ENCODE data around the gene DHX29. TPM values are rescaled to one million over a fixed set of nuclear protein-coding genes. Genes with fewer than 3 reads are reported as not detected.

The DHX29 gene
- total RNA-seq, 1 experiment from 2014 or later: 30.1 TPM

- H3K4me1 ChIP-seq (ENCODE audit: control insufficient read depth, insufficient read depth, low read length): peaks cover 27% of the 10 kb centered on the region
- BruUV-seq (replicated peaks): no TSS peak
- ChIA-PET CTCF (interaction anchor here (0.6 kb wide), 1 partner anchor 816 kb away, joined by 3 read pairs; no protein-coding TSS in a partner anchor), POLR2A (no interaction called here)
- ATAC-seq (no peak), DNase-seq (ENCODE audit: low read depth, low spot score) (no peak)
- H3K27ac ChIP-seq (ENCODE audit: low read length): no peak overlapping the region
- no peaks in the 10 kb centered on the region for H3K27me3 ChIP-seq (ENCODE audit: control insufficient read depth, insufficient read depth, low read length)
- H3K36me3 ChIP-seq (ENCODE audit: control insufficient read depth, insufficient read depth, low read length): peaks cover 6% of the 10 kb centered on the region
- in situ Hi-C loops (cut with HindIII; ENCODE audit: low pct_unique_long_range_greater_than_20kb, low sequenced_read_pairs) (no loop called here), intact Hi-C loops (cut with micrococcal nuclease; ENCODE audit: unreplicated experiment) (no loop called here)
- TF ChIP-seq TCF7L2 (IDR thresholded peaks at IDR 0.05; ENCODE audit: low read depth, low read length) (no peak), SIN3A (IDR thresholded peaks at IDR 0.05; ENCODE audit: borderline replicate concordance, insufficient read depth, low read depth, low read length) (no peak), CTCF (IDR thresholded peaks at IDR 0.05) (no peak), POLR2AphosphoS5 (IDR thresholded peaks at IDR 0.05; ENCODE audit: low read depth, low read length) (no peak), REST (IDR thresholded peaks at IDR 0.05; ENCODE audit: insufficient read depth in 1 of 2, low read depth in 2 of 2, low read length in 1 of 2) (no peak)
- H3K4me3 ChIP-seq (ENCODE audit: low read depth in 2 of 2, low read length in 2 of 2): no peak overlapping the region
- peaks cover 12% of the 10 kb centered on the region; the same call in 1 of the 2 replicates for H3K9me3 ChIP-seq (ENCODE audit: control insufficient read depth, insufficient read depth, low read depth, low read length)
These were observed 2.9 kb downstream of the DHX29 start for GRCh38 chr5:55304584-55304983.

- Histone ChIP-seq H3K36me3 (ENCODE audit: control insufficient read depth, insufficient read depth, low read length) (peaks cover 4% of the 10 kb centered on the region), H3K4me1 (ENCODE audit: control insufficient read depth, insufficient read depth, low read length) (peaks cover 18% of the 10 kb centered on the region), H3K9me3 (ENCODE audit: control insufficient read depth, insufficient read depth, low read depth, low read length) (peaks cover 12% of the 10 kb centered on the region; the same call in 1 of the 2 replicates), H3K4me3 (ENCODE audit: low read depth in 2 of 2, low read length in 2 of 2) (no peak overlapping the region), H3K27me3 (ENCODE audit: control insufficient read depth, insufficient read depth, low read length) (no peaks in the 10 kb centered on the region), H3K27ac (ENCODE audit: low read length) (no peak overlapping the region)
- no peak for ATAC-seq
- DNase-seq (ENCODE audit: low read depth, low spot score): no peak
- in situ Hi-C loops (cut with HindIII; ENCODE audit: low pct_unique_long_range_greater_than_20kb, low sequenced_read_pairs) (no loop called here), intact Hi-C loops (cut with micrococcal nuclease; ENCODE audit: unreplicated experiment) (no loop called here)
- ChIA-PET POLR2A (interaction anchor here (0.6 kb wide), 1 partner anchor 191 kb away, joined by 3 read pairs; no protein-coding TSS in a partner anchor), CTCF (no interaction called here)
- TF ChIP-seq POLR2AphosphoS5 (IDR thresholded peaks at IDR 0.05; ENCODE audit: low read depth, low read length) (no peak), SIN3A (IDR thresholded peaks at IDR 0.05; ENCODE audit: borderline replicate concordance, insufficient read depth, low read depth, low read length) (no peak), REST (IDR thresholded peaks at IDR 0.05; ENCODE audit: insufficient read depth in 1 of 2, low read depth in 2 of 2, low read length in 1 of 2) (no peak), CTCF (IDR thresholded peaks at IDR 0.05) (no peak), TCF7L2 (IDR thresholded peaks at IDR 0.05; ENCODE audit: low read depth, low read length) (no peak)
- no TSS peak for BruUV-seq (replicated peaks)
These were observed 4.2 kb downstream of the DHX29 start for GRCh38 chr5:55303238-55303690.

Data from Panc1 (cell line).